GM23338 (cell line): Measurements from ENCODE around the gene MUC13. TPM values are rescaled to one million over a fixed set of nuclear protein-coding genes. Genes with fewer than 3 reads are reported as not detected.

ENCODE experiments used
- ATAC-seq: fragments of 200-7000 bp; cut with Tn5 transposase; 3 replicates; pipeline ENCODE4 v1.9.1; 2020
- DNase-seq: peaks from one replicate; pipeline ENCODE4 v3.0.0-alpha.2; 2015; ENCODE audit warnings: low spot score
- H2AFZ ChIP-seq: fragments of 200-600 bp; sonication (generic); 2 replicates; pipeline ENCODE4 v1.8.0; 2016; ENCODE audit warnings: antibody characterized with exemption, mild to moderate bottlenecking, moderate library complexity
- H3F3A ChIP-seq: fragments of 200-600 bp; sonication (generic); replicated peaks from 2 replicates; pipeline ENCODE4 v1.8.0; 2017; ENCODE audit warnings: antibody characterized with exemption, mixed run types, low read depth
- H3K27ac ChIP-seq: fragments of 200-600 bp; sonication (generic); 2 replicates; pipeline ENCODE4 v1.6.1; 2016; ENCODE audit warnings: low read depth
- H3K27me3 ChIP-seq: fragments of 200-600 bp; sonication (generic); 2 replicates; pipeline ENCODE4 v1.8.0; 2016; ENCODE audit warnings: mild to moderate bottlenecking, mixed run types, moderate library complexity; ENCODE audit not compliant: insufficient read depth
- H3K36me3 ChIP-seq: fragments of 200-600 bp; sonication (generic); 2 replicates; pipeline ENCODE4 v1.8.0; 2016; ENCODE audit warnings: mild to moderate bottlenecking; ENCODE audit not compliant: insufficient read depth
- H3K4me1 ChIP-seq: fragments of 200-600 bp; sonication (generic); 2 replicates; pipeline ENCODE4 v1.8.0; 2016; ENCODE audit warnings: mild to moderate bottlenecking, moderate library complexity; ENCODE audit not compliant: insufficient read depth
- H3K4me2 ChIP-seq: fragments of 200-600 bp; sonication (generic); 2 replicates; pipeline ENCODE4 v1.7.1; 2017; ENCODE audit warnings: mixed run types
- H3K4me3 ChIP-seq: fragments of 200-600 bp; sonication (generic); 2 replicates; pipeline ENCODE4 v1.6.1; 2016; ENCODE audit warnings: mixed run types
- H3K79me2 ChIP-seq: fragments of 200-600 bp; sonication (generic); replicated peaks from 2 replicates; pipeline ENCODE4 v1.8.0; 2017; ENCODE audit warnings: mild to moderate bottlenecking; ENCODE audit not compliant: insufficient read depth
- H3K9me2 ChIP-seq: fragments of 200-600 bp; sonication (generic); 2 replicates; pipeline ENCODE4 v1.8.0; 2017; ENCODE audit not compliant: insufficient read depth
- H4K20me1 ChIP-seq: fragments of 200-600 bp; sonication (generic); replicated peaks from 2 replicates; pipeline ENCODE4 v1.8.0; 2017; ENCODE audit warnings: mild to moderate bottlenecking; ENCODE audit not compliant: insufficient read depth
- H3K27ac Mint-ChIP-seq: 2 replicates; pipeline ENCODE4 v1.8.0; 2020; ENCODE audit warnings: inconsistent platforms, mild to moderate bottlenecking, moderate library complexity, mixed read lengths
- H3K27me3 Mint-ChIP-seq: 3 replicates; pipeline ENCODE4 v1.8.0; 2022; ENCODE audit warnings: low read depth, mild to moderate bottlenecking, moderate library complexity, mixed read lengths, inconsistent platforms; ENCODE audit not compliant: insufficient read depth, poor library complexity
- H3K36me3 Mint-ChIP-seq: 3 replicates; pipeline ENCODE4 v1.8.0; 2021; ENCODE audit warnings: low read depth, mild to moderate bottlenecking, inconsistent platforms, moderate library complexity, mixed read lengths
- H3K4me1 Mint-ChIP-seq: 3 replicates; pipeline ENCODE4 v1.8.0; 2020; ENCODE audit warnings: mild to moderate bottlenecking, inconsistent platforms, mixed read lengths
- H3K4me3 Mint-ChIP-seq: 3 replicates; pipeline ENCODE4 v1.8.0; 2021; ENCODE audit warnings: moderate library complexity, mild to moderate bottlenecking, inconsistent platforms, mixed read lengths
- H3K9me3 Mint-ChIP-seq: 3 replicates; pipeline ENCODE4 v1.8.0; 2020; ENCODE audit warnings: moderate library complexity, mild to moderate bottlenecking, inconsistent platforms, mixed read lengths
- CREB1 ChIP-seq: fragments of 250-450 bp; sonication (Bioruptor Pico); IDR thresholded peaks from 2 replicates; pipeline ENCODE4 v1.5.0; 2020; ENCODE audit warnings: low read depth, mild to moderate bottlenecking, moderate library complexity
- CTCF ChIP-seq, 2 experiments: fragments of 200-600 bp in 1 of 2; sonication (generic) in 1 of 2; conservative IDR thresholded peaks; 2 replicates each; pipeline versions ENCODE4 v1.5.1 to v1.6.1; 2016 to 2017; ENCODE audit warnings: antibody characterized with exemption in 2 of 2, low read depth in 2 of 2, mild to moderate bottlenecking in 2 of 2, moderate library complexity in 1 of 2
- ETS1 ChIP-seq: IDR thresholded peaks from 2 replicates; pipeline ENCODE4 v1.6.1; 2016; ENCODE audit warnings: antibody characterized with exemption
- EZH2 ChIP-seq: fragments of 200-600 bp; sonication (generic); IDR thresholded peaks from one replicate; pipeline ENCODE4 v1.8.0; 2017; ENCODE audit warnings: antibody characterized with exemption, mild to moderate bottlenecking, low read depth; ENCODE audit not compliant: unreplicated experiment
- JUNB ChIP-seq: IDR thresholded peaks from one replicate; pipeline ENCODE4 v1.6.1; 2016; ENCODE audit warnings: antibody characterized with exemption; ENCODE audit not compliant: unreplicated experiment
- POLR2AphosphoS5 ChIP-seq: IDR thresholded peaks from 2 replicates; pipeline ENCODE4 v1.6.1; 2016; ENCODE audit warnings: antibody characterized with exemption, low read depth
- ZNF114 ChIP-seq: fragments of 250-450 bp; sonication (Bioruptor Pico); IDR thresholded peaks from 2 replicates; pipeline ENCODE4 v1.5.0; 2020; ENCODE audit warnings: mild to moderate bottlenecking, moderate library complexity
- polyA plus RNA-seq: library from polyadenylated mRNA; unstranded; fragments of >200 nt; fragmentation: Nextera tagmentation; extraction: Ambion mirVana; gene quantifications from 2 replicates; pipeline ENCODE4 v1.2.1, GENCODE V29; 2016
- total RNA-seq: library from RNA; depleted of rRNA; stranded (reverse); fragments of >200 nt; shearing (Covaris generic); gene quantifications from 2 replicates; pipeline ENCODE4 v1.2.3, GENCODE V29; 2014
- TF ChIP-seq, protein P1 (sequence below): IDR thresholded peaks from one replicate; pipeline ENCODE4 v1.6.1; 2018; ENCODE audit warnings: antibody characterized with exemption; ENCODE audit not compliant: unreplicated experiment
- TF ChIP-seq, protein P2 (sequence below): fragments of 250-450 bp; sonication (Bioruptor Pico); IDR thresholded peaks from 2 replicates; pipeline ENCODE4 v1.5.0; 2020; ENCODE audit warnings: mild to moderate bottlenecking, moderate library complexity

The MUC13 gene
- total and polyA plus RNA-seq, 2 experiments from 2014 or later: not detected

GRCh38 chr3:124982855-124983254 lies 48.3 kb upstream of the MUC13 start:
- Histone ChIP-seq H3K27ac (no peak overlapping the region), H3K4me2 (no peak overlapping the region), H3K4me1 (no peaks in the 10 kb centered on the region; the same call in 1 of the 2 replicates), H3F3A (0 out of 2 replicates have a peak, but pooled peaks cover 3% of the 10 kb centered on the region), H4K20me1 (no peaks in the 10 kb centered on the region), H3K9me2 (0 out of 2 replicates have a peak, but pooled peaks cover 3% of the 10 kb centered on the region), H3K27me3 (no peaks in the 10 kb centered on the region), H2AFZ (no peak overlapping the region), H3K36me3 (no peaks in the 10 kb centered on the region; the same call in 1 of the 2 replicates), H3K4me3 (no peak overlapping the region), H3K79me2 (no peaks in the 10 kb centered on the region)
- Mint-ChIP-seq H3K36me3 (0 out of 3 replicates have a peak, but pooled peaks cover under 1% of the 10 kb centered on the region), H3K4me1 (0 out of 3 replicates have a peak, but pooled peaks cover 6% of the 10 kb centered on the region), H3K4me3 (no peak overlapping the region), H3K27me3 (peaks cover 6% of the 10 kb centered on the region), H3K9me3 (no peaks in the 10 kb centered on the region), H3K27ac (no peak overlapping the region)
- DNase-seq (no peak), ATAC-seq (no peak)
- no peak for TF ChIP-seq POLR2AphosphoS5
- no peak for TF ChIP-seq CREB1 (CRISPR knock-in tag)
- TF ChIP-seq ZNF114 (CRISPR knock-in tag): no peak
- no peak for TF ChIP-seq EZH2
- no peak for TF ChIP-seq ETS1
- TF ChIP-seq CTCF (conservative IDR thresholded peaks at IDR 0.05; ENCODE audit: low read depth in 2 of 2): no peak
- TF ChIP-seq JUNB: no peak
- TF ChIP-seq, protein P1, sequence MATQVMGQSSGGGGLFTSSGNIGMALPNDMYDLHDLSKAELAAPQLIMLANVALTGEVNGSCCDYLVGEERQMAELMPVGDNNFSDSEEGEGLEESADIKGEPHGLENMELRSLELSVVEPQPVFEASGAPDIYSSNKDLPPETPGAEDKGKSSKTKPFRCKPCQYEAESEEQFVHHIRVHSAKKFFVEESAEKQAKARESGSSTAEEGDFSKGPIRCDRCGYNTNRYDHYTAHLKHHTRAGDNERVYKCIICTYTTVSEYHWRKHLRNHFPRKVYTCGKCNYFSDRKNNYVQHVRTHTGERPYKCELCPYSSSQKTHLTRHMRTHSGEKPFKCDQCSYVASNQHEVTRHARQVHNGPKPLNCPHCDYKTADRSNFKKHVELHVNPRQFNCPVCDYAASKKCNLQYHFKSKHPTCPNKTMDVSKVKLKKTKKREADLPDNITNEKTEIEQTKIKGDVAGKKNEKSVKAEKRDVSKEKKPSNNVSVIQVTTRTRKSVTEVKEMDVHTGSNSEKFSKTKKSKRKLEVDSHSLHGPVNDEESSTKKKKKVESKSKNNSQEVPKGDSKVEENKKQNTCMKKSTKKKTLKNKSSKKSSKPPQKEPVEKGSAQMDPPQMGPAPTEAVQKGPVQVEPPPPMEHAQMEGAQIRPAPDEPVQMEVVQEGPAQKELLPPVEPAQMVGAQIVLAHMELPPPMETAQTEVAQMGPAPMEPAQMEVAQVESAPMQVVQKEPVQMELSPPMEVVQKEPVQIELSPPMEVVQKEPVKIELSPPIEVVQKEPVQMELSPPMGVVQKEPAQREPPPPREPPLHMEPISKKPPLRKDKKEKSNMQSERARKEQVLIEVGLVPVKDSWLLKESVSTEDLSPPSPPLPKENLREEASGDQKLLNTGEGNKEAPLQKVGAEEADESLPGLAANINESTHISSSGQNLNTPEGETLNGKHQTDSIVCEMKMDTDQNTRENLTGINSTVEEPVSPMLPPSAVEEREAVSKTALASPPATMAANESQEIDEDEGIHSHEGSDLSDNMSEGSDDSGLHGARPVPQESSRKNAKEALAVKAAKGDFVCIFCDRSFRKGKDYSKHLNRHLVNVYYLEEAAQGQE: no peak
- TF ChIP-seq, protein P2, sequence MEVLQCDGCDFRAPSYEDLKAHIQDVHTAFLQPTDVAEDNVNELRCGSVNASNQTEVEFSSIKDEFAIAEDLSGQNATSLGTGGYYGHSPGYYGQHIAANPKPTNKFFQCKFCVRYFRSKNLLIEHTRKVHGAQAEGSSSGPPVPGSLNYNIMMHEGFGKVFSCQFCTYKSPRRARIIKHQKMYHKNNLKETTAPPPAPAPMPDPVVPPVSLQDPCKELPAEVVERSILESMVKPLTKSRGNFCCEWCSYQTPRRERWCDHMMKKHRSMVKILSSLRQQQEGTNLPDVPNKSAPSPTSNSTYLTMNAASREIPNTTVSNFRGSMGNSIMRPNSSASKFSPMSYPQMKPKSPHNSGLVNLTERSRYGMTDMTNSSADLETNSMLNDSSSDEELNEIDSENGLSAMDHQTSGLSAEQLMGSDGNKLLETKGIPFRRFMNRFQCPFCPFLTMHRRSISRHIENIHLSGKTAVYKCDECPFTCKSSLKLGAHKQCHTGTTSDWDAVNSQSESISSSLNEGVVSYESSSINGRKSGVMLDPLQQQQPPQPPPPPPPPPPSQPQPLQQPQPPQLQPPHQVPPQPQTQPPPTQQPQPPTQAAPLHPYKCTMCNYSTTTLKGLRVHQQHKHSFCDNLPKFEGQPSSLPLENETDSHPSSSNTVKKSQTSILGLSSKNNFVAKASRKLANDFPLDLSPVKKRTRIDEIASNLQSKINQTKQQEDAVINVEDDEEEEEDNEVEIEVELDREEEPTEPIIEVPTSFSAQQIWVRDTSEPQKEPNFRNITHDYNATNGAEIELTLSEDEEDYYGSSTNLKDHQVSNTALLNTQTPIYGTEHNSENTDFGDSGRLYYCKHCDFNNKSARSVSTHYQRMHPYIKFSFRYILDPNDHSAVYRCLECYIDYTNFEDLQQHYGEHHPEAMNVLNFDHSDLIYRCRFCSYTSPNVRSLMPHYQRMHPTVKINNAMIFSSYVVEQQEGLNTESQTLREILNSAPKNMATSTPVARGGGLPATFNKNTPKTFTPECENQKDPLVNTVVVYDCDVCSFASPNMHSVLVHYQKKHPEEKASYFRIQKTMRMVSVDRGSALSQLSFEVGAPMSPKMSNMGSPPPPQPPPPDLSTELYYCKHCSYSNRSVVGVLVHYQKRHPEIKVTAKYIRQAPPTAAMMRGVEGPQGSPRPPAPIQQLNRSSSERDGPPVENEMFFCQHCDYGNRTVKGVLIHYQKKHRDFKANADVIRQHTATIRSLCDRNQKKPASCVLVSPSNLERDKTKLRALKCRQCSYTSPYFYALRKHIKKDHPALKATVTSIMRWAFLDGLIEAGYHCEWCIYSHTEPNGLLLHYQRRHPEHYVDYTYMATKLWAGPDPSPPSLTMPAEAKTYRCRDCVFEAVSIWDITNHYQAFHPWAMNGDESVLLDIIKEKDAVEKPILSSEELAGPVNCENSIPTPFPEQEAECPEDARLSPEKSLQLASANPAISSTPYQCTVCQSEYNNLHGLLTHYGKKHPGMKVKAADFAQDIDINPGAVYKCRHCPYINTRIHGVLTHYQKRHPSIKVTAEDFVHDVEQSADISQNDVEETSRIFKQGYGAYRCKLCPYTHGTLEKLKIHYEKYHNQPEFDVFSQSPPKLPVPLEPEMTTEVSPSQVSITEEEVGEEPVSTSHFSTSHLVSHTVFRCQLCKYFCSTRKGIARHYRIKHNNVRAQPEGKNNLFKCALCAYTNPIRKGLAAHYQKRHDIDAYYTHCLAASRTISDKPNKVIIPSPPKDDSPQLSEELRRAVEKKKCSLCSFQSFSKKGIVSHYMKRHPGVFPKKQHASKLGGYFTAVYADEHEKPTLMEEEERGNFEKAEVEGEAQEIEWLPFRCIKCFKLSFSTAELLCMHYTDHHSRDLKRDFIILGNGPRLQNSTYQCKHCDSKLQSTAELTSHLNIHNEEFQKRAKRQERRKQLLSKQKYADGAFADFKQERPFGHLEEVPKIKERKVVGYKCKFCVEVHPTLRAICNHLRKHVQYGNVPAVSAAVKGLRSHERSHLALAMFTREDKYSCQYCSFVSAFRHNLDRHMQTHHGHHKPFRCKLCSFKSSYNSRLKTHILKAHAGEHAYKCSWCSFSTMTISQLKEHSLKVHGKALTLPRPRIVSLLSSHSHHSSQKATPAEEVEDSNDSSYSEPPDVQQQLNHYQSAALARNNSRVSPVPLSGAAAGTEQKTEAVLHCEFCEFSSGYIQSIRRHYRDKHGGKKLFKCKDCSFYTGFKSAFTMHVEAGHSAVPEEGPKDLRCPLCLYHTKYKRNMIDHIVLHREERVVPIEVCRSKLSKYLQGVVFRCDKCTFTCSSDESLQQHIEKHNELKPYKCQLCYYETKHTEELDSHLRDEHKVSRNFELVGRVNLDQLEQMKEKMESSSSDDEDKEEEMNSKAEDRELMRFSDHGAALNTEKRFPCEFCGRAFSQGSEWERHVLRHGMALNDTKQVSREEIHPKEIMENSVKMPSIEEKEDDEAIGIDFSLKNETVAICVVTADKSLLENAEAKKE (CRISPR knock-in tag): no peak
